Right ventricle myocardium inferior (tissue), 1 donor: ENCODE data around the gene GATB. TPM values are rescaled to one million over a fixed set of nuclear protein-coding genes. Genes with fewer than 3 reads are reported as not detected.

ENCODE experiments used
- ATAC-seq: fragments of 200-7000 bp; cut with Tn5 transposase; one replicate; pipeline ENCODE4 v1.9.1; 2020; ENCODE audit warnings: mild to moderate bottlenecking, moderate library complexity
- DNase-seq: peaks from one replicate; pipeline ENCODE4 v3.0.0; 2021; ENCODE audit errors: missing footprints
- intact Hi-C: fragments of 100-400 bp; cut with DNase I; formaldehyde crosslinking; loops from one replicate; pipeline ENCODE4 v1.11.0; 2022
- total RNA-seq: library from RNA; stranded (reverse); fragmentation: NEBNext Ultra II Directional; extraction: Animal tissue kit (Norgen Biotek cat#: 25700); gene quantifications from one replicate; pipeline ENCODE4 v1.2.1, GENCODE V29; 2021
- donor health status: DM: no; HTN: yes; CAD: no; lungs with severe emphysema.

GATB gene
- total RNA-seq, 1 donor from 2014 or later, result 171 TPM

DNA sequence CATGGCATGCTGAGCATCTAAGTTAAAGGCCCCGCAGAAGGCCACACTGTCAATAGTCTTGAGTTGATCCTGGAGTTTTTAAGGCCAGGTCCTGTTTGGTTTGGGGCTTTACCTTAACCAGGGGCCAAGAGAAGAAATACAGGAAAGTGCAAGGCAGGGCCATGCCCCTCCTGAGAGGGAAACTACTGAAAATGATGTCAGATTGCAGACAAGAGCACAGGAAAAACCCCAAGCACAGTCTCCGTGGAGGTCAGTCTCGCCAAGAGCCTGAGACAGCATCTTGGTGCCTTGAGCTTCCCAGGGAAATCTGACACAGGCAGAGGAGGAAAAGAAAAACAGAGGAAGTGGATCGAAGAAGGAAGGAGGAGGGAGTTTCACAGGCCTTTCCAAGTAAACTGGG is 32.2 kb upstream of the GATB start:
- intact Hi-C loops, result no loop called here
- ATAC-seq, result no peak
- no peak for DNase-seq

DNA sequence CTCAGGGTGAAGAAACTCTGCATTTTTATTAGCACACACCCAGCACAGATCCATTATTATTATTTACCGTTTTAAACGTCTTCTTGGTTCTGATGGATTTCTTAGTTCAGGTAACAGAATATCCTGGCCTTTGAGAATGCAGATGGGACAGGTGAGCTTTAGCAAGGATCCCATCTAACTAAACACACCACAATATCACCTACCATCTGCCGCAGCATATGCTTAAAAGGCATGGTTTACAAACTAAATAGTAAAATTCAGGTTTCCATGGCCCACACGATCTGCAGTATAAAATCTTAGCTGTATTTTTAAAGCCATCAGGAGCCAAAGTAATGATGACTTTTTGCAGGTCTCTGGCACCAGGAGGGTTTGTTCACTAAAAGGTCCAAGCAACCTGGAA is 31.7 kb upstream of the GATB start:
- no peak for DNase-seq
- intact Hi-C loops, result no loop called here
- no peak for ATAC-seq

DNA sequence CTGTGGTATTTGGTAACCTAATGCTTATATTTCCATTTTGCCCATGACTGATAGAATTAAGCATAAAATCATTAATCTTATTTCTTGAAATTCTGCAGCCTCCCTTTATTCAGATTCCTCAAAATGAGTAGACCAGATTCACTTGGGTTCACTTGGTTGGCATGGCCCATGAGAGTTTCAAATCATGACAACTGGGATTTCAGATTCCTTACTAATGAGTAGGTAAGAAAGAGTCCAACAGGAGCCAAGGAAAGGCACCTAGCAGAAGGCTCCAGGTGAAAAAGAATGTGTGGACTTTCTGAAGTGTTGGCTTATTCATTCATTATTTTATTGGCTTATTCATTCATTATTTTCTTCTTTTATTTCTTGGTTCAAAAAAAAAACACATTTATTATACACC is 27.2 kb upstream of the GATB start:
- DNase-seq (no peak), ATAC-seq (no peak)
- intact Hi-C loops, result no loop called here

- intact Hi-C loops, result no loop called here
- no peak for ATAC-seq
- no peak for DNase-seq
These were observed 25.3 kb upstream of the GATB start for GRCh38 chr4:151786158-151786495.

- no peak for DNase-seq
- intact Hi-C loops, result no loop called here
- ATAC-seq, result no peak
These were observed 24.8 kb upstream of the GATB start for GRCh38 chr4:151785484-151786157.

DNA sequence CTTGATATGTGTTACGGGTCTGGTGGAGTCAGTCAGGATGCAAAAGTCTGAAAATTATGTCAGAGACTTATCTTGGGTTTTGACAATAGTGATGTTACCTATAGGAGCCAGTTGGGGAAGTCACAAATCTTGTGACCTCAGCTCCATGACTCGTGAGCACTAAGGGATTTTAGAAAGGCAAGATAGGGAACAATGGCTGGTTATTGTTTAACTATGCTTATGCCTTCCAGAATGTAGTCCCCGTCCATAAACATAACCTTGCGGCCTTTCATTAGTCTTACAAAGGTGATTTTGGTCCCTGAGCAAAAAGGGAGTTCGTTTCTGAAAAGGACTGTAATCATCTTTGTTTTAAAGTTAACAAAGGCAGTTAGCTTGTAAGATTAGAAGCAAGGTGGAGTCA is 23.9 kb upstream of the GATB start:
- intact Hi-C loops, result no loop called here
- no peak for DNase-seq
- ATAC-seq, result no peak

GRCh38 chr4:151783867-151784266 is 23.1 kb upstream of the GATB start:
- ATAC-seq, result no peak
- intact Hi-C loops, result no loop called here

DNA sequence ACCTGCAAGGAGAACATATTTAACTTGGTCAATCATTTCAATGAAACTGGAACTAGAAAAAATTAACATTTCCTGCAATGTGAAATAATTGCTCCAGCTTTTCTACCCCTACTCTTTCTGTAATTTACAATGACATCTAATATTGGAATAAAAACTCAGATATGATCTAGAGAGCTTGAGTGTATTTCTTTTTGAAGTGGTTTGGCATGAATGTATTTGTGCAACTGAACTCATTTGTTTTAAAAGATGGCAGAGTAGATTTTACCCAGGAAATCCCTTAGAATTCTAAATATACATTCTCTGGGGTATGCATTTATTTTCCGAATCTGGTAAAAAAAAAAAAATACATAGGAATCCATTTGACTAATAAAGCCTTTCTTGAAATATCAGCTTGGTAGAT is 21.5 kb upstream of the GATB start:
- no peak for DNase-seq
- intact Hi-C loops, result no loop called here
- ATAC-seq, result no peak

More at GRCh38 chr4:151783867-151784266, 23.1 kb upstream of the GATB start:
- DNase-seq, result no peak

DNA sequence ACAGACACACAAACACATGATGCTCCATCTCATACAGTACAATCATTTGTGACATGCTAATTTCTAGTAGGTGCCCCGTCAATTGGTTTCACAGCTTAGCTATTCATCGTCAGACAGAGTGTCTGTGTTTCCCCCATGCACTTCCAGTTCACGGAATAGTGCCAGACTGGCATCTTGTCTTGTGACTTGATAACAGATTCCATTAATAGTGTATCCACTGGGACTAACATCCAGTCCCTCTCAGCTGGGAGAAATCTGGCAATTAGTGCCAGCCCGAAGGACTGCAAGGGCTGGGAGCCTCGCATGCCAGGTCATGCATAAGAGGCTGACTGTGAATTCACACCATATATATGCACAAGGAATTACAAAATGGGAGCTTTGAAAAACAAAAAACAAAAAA is 20.2 kb upstream of the GATB start:
- intact Hi-C loops, result loop anchor here (1.0 kb wide), 1 partner anchor 25 kb away; no protein-coding TSS in a partner anchor
- ATAC-seq (peak; percentile 94), DNase-seq (no peak)

- DNase-seq (no peak), ATAC-seq (no peak)
- intact Hi-C loops, result no loop called here
These were observed 16.7 kb upstream of the GATB start for GRCh38 chr4:151777471-151777870.

DNA sequence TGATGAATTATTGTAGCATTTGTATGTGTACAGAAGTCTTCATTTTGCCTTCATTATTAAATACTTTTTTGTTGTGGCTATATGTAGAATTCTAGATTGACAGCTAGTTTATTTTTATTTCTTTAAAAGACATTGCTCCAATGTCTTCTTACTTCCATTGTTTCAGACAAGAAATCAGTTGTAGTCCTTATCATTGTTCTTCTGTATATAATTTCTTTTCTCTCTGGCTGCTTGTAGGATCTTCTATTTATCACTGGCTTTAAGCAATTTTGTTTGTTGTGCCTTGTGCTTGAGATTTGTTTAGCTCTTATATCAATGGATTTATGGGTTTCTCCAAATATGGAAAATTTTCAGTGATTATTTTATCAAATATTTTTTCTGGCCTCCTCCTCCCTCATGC is 13.5 kb upstream of the GATB start:
- no peak for ATAC-seq
- intact Hi-C loops, result no loop called here

GRCh38 chr4:151772274-151772673 is 11.5 kb upstream of the GATB start:
- DNase-seq, result no peak
- intact Hi-C loops, result no loop called here
- ATAC-seq, result no peak

More for the DNA sequence above, 13.5 kb upstream of the GATB start:
- DNase-seq, result no peak

- intact Hi-C loops, result no loop called here
- no peak for ATAC-seq
- no peak for DNase-seq
These were observed 10.9 kb upstream of the GATB start for GRCh38 chr4:151771664-151772063.

DNA sequence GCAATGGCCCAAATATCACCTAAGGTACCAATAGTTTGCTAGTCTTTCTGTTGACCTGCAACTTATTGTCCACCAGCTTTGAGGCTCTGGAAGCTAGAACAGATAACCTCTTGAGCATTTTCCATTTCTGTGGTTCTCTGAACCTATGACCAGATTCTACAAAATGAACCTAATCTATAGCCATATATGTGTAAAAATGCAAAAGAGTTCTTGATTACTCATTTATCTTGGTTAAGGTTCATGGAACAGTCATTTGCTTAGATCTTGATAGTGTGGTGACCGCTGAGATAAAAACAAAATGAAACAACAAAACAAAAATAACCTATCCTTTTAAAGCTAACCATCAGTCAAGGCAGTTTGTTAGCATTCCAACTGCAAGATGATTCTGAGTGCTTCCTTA is 9.3 kb upstream of the GATB start:
- DNase-seq (no peak), ATAC-seq (no peak)
- intact Hi-C loops, result no loop called here

GRCh38 chr4:151768835-151769234 is 8.0 kb upstream of the GATB start:
- DNase-seq, result no peak
- no peak for ATAC-seq
- intact Hi-C loops, result loop anchor here (10.0 kb wide), 1 partner anchor 616 kb away; no protein-coding TSS in a partner anchor

DNA sequence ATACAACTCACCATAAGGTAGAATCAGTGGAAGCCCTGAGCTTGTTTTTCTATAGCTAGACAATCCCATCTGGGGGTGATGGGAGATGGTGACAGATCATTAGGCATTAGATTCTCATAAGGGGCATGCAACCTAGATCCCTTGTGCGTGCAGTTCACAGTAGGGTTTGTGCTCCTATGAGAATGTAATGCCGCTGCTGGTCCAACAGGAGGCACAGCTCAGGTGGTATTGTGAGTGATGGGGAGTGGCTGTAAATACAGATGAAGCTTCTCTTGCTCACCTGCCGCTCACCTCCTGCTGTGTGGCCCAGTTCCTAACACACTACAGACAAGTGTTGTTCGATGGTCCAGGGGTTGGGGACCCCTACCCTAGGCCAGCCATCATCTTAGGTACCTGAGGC is 5.9 kb upstream of the GATB start:
- ATAC-seq (no peak), DNase-seq (no peak)
- intact Hi-C loops, result loop anchor here (10.0 kb wide), 1 partner anchor 618 kb away; no protein-coding TSS in a partner anchor

DNA sequence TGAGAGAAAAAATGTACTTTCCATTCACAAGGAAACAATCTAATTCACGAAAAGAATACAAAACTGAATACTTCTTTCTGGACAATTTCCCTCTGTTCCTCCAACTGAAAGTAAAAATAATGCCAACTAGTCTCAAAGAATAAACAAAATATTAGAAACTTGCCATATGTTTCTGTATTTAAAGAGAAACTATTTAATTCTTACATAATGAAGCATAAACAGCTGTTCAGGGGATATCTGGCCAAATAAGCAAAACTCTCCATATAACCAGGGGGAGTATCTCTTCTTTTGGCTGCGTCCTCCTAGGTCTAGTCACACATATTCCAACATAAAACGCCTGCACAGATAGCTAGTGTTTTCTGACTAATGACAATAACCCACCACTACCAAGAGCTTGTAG is 805 bp downstream of the GATB start:
- intact Hi-C loops, result loop anchor here (2.0 to 10.0 kb wide), 2 partner anchors 73 to 625 kb away; no protein-coding TSS in a partner anchor
- ATAC-seq, result no peak

GRCh38 chr4:151753056-151753455 is 7.8 kb downstream of the GATB start:
- no peak for DNase-seq
- intact Hi-C loops, result no loop called here
- no peak for ATAC-seq

More for the DNA sequence above, 805 bp downstream of the GATB start:
- DNase-seq, result no peak

DNA sequence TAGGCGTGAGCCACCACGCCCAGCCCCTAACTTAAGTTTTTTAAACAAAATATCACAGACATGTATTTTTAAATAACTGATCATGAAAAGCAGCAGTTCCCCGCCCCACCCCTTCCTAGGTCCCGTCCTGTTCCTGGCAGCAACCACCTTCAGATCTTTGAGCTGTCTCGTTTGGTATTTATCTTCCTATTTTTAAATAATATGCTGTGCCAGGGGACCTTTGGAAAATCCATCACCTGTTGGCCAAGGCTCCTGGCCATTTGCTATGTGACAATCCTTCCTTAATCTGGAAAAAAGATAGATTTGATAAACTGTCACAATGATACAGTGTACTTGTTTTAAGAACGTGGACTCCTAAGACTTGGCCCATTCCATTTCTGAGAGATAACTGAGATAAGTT is 10.7 kb downstream of the GATB start:
- ATAC-seq (no peak), DNase-seq (no peak)
- intact Hi-C loops, result no loop called here

- ATAC-seq, result peak; percentile 65
These were observed 15.2 kb downstream of the GATB start for GRCh38 chr4:151745481-151746231.

More at GRCh38 chr4:151745481-151746231, 15.2 kb downstream of the GATB start:
- no peak for DNase-seq
- intact Hi-C loops, result no loop called here
